HL-60 (cell line): ENCODE measurements around the gene TLK2.

ENCODE experiments used
- DNase-seq, 2 experiments: peaks; one replicate each; pipeline ENCODE4 v3.0.0-alpha.2; 2010 to 2020; ENCODE audit warnings: low read depth in 1 of 2, low spot score in 1 of 2
- H3K27ac ChIP-seq: fragments of 250-450 bp; sonication (Bioruptor Pico); replicated peaks from 2 replicates; pipeline ENCODE4 v1.5.1; 2020; ENCODE audit warnings: mild to moderate bottlenecking, moderate library complexity
- H3K27me3 ChIP-seq: fragments of 250-450 bp; sonication (Bioruptor Pico); 2 replicates; pipeline ENCODE4 v1.5.1; 2021; ENCODE audit warnings: mild to moderate bottlenecking, moderate library complexity; ENCODE audit not compliant: insufficient read depth, poor library complexity, severe bottlenecking
- H3K4me3 ChIP-seq: replicated peaks from 2 replicates; pipeline ENCODE4 v1.5.1; 2011; ENCODE audit warnings: mild to moderate bottlenecking, control low read depth, low read length; ENCODE audit not compliant: insufficient read depth
- GABPA ChIP-seq: IDR thresholded peaks from 2 replicates; pipeline ENCODE4 v1.6.1; 2012; ENCODE audit warnings: low read depth
- POLR2AphosphoS5 ChIP-seq: IDR thresholded peaks from 2 replicates; pipeline ENCODE4 v1.6.1; 2012; ENCODE audit warnings: low read depth
- REST ChIP-seq: IDR thresholded peaks from 2 replicates; pipeline ENCODE4 v1.6.1; 2012; ENCODE audit warnings: low read depth; ENCODE audit not compliant: insufficient replicate concordance
- SPI1 ChIP-seq: IDR thresholded peaks from 2 replicates; pipeline ENCODE4 v1.6.1; 2012; ENCODE audit warnings: low read depth, mild to moderate bottlenecking, borderline replicate concordance
- TF ChIP-seq, protein P1 (sequence below): IDR thresholded peaks from one replicate; pipeline ENCODE4 v1.5.1; 2011; ENCODE audit warnings: low read length, control low read depth, inconsistent platforms; ENCODE audit not compliant: insufficient read depth

TLK2 gene

GRCh38 chr17:62621223-62621622 is 142.6 kb downstream of the TLK2 start:
- Histone ChIP-seq H3K4me3 (no peak overlapping the region), H3K27ac (no peak overlapping the region), H3K27me3 (no peaks in the 10 kb centered on the region)
- DNase-seq = no peak
- TF ChIP-seq POLR2AphosphoS5 (no peak), GABPA (no peak), SPI1 (no peak), REST (no peak)
- TF ChIP-seq, protein P1, sequence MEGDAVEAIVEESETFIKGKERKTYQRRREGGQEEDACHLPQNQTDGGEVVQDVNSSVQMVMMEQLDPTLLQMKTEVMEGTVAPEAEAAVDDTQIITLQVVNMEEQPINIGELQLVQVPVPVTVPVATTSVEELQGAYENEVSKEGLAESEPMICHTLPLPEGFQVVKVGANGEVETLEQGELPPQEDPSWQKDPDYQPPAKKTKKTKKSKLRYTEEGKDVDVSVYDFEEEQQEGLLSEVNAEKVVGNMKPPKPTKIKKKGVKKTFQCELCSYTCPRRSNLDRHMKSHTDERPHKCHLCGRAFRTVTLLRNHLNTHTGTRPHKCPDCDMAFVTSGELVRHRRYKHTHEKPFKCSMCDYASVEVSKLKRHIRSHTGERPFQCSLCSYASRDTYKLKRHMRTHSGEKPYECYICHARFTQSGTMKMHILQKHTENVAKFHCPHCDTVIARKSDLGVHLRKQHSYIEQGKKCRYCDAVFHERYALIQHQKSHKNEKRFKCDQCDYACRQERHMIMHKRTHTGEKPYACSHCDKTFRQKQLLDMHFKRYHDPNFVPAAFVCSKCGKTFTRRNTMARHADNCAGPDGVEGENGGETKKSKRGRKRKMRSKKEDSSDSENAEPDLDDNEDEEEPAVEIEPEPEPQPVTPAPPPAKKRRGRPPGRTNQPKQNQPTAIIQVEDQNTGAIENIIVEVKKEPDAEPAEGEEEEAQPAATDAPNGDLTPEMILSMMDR = no peak

- H3K4me3 ChIP-seq = no peak overlapping the region
- H3K27me3 ChIP-seq = no peaks in the 10 kb centered on the region
- TF ChIP-seq GABPA = no peak
- TF ChIP-seq SPI1 = peak; percentile 84; the same call in 1 of the 2 replicates
- TF ChIP-seq POLR2AphosphoS5 = no peak
- TF ChIP-seq, protein P1 = no peak
- H3K27ac ChIP-seq = peak overlapping the region; percentile 30
- DNase-seq = peak; percentile 49 to 72
Observed at GRCh38 chr17:62625184-62625869, 146.7 kb downstream of the TLK2 start.

GRCh38 chr17:62625870-62626200 is 147.2 kb downstream of the TLK2 start:
- TF ChIP-seq POLR2AphosphoS5 (no peak), GABPA (no peak), REST (no peak), SPI1 (no peak)
- TF ChIP-seq, protein P1 = no peak
- no peaks in the 10 kb centered on the region for H3K27me3 ChIP-seq
- DNase-seq = no peak
- H3K27ac ChIP-seq = no peak overlapping the region
- H3K4me3 ChIP-seq = no peak overlapping the region

GRCh38 chr17:62626719-62627218 is 148.1 kb downstream of the TLK2 start:
- peak overlapping the region; percentile 68 for H3K4me3 ChIP-seq
- H3K27me3 ChIP-seq = no peaks in the 10 kb centered on the region
- peak overlapping the region; percentile 75 for H3K27ac ChIP-seq
- peak; percentile 53 to 74 for DNase-seq
- TF ChIP-seq, protein P1 = no peak
- TF ChIP-seq SPI1 = no peak
- no peak for TF ChIP-seq REST
- TF ChIP-seq GABPA = no peak
- TF ChIP-seq POLR2AphosphoS5 = no peak
